Activated T-helper 9 cell treated with anti-CD3 and anti-CD28 coated beads, Interleukin-2, amount 50 U/mL, for 16 hours (primary cell): ENCODE data around the gene MRPS27.
A peak's percentile ranks its signal among the peaks of the same experiment; 100 is the strongest.

Source experiments
- DNase-seq: peaks from one replicate; pipeline ENCODE4 v3.0.0-alpha.2; 2020; ENCODE audit warnings: low read depth

The MRPS27 gene

DNA sequence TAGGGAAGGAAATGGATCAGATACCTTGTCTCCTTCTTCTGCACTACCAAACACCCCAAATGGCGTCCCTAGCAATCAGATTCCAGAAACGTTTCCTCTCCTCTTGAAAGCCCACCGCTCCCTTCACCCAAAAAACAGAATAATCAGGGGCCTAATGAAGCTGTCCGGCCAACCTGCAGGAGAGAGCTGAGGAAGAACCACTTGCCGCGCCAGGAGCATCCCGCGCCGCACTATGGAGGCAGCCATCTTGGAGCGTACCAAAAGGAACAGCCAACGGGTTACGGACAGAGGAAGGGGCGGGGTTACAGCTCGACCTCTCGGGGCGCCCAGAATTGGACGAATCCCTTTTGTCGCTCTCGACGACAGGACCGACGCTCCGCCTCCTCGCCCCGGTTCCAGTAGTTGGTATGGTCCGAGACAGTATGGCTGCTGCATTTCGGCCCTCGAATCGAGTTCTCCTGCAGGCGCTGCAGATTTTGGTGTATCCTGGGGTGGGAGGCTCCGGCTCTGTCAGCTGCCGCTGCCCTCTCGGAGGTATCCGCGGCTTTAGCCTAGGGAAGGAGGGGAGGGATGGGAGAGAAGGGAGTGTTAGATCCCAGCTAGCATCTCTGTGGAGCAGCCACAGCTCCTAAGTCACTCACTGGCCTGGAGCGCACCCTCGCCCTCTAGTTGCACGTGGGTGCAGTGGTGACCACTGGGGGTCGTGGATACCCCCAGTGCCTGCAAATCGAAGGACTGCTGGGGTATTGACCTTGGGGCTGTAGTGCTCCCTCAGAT, at the start of gene MRPS27, which contains the start of gene PTCD2:
Gene MRPS27, minus strand, starts transcription at position 265 of the 777 bp plus-strand sequence. Its CDS starts 19 bp downstream, at position 246.
Gene PTCD2, plus strand, starts transcription at position 398 of the 777 bp plus-strand sequence. Its CDS starts 10 bp downstream, at position 408.
- peak; percentile 90 for DNase-seq

DNA sequence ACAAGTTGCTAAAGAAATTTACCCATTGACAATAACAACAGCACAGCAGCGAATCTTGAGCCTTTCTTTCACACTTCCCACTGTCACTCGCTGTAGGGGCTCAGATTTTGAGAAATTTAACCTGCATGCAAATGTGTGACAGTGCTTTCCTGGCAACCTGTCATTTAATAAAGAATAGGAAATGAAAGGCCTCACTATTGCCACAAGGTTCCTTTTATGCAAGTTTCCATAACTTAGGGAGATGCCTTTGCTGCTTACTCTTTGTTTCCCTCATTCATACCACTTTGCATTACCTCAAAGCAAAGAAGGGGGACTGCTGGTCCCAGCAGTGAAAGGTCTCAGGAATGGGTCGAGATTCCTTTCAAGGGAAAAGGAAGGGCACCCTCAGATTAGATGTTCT, 49.7 kb upstream of the MRPS27 start:
- no peak for DNase-seq

DNA sequence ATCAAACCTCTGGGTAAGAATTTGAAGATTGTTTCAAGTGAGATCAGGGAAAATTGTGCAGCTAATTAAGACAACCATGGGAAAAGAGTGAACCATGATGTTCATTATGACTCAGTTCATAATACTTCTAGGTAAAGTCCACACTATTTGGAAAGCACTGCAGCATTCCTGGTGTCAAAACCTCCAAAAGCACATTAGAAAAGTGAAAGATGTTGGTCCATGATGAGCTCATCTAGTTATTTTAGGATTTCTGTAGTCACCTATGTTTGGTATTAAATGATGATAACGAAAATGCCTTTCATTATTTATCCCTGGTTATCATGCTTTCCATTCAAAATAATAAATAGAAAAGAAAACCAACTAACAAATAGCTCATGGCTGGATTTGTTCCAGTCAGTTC, 49.3 kb upstream of the MRPS27 start:
- no peak for DNase-seq

DNA sequence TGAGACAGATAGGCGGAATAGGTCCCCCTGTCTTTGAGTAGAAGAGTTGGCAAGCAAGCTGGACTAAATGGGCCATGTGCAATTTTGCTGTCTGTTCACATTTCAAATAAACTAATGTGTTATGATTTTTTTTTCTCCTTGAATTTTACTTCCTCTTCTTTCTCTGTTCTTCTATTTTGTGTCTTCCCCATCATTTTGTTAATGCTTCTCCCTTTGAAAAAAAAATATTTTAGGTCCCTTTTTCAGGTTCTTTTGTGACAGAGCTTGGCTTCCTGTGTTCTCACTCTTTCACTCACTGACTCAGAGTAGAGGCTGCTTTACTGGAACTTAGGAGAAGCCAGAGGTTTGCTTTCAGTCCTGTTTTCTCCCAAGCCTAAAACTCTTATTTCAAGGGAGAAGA, 48.2 kb upstream of the MRPS27 start:
- DNase-seq, result no peak

DNA sequence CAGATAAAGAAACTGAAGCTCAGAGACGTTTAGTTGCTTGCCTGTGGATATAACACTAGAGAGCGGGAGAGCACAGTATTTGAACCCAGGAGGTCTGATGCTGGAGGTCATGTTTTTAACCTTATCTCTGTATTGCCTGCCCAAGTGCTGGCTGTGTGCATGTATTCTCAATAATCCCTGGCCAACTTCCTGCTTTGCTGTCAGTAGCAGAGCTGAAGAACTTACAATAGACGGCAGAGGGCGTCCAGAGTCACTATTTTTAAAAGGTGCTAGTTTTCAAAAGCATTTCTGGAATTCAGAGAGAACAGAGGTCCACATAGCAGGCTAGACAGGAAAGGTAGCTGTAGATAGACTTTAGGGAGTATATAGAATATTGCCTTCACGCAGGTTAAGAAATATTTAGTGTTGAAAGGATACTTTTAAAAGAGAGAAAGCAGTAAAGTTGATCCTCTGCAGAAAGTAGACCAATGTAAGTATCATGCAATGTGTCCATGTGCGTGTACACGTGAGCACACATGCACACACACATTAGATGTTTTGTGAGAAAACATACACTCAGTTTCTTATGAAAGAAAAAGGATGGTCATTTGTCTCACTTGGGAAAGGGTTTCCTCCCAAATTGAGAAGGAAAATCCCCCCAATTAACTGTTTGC, 46.4 kb upstream of the MRPS27 start:
- no peak for DNase-seq

DNA sequence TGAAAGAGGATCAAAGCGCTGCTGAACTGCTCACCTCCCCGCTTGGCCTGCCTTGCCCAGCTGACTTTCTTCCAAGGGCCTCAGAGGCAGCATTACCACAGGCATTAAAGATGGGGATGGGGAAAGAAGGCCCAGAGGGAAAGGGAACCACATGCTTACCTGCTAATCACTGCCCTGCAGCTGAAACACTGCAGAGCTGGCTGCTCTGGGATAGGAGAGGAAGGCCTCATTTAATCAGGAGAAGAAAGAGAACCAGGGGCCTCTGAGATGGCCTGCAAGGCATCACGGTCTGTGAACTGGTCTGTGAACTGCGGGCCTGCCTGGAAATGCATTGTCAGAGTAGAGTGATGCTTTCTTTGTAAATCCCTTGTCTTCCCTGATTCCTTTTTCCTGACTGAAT, 44.9 kb upstream of the MRPS27 start:
- no peak for DNase-seq

DNA sequence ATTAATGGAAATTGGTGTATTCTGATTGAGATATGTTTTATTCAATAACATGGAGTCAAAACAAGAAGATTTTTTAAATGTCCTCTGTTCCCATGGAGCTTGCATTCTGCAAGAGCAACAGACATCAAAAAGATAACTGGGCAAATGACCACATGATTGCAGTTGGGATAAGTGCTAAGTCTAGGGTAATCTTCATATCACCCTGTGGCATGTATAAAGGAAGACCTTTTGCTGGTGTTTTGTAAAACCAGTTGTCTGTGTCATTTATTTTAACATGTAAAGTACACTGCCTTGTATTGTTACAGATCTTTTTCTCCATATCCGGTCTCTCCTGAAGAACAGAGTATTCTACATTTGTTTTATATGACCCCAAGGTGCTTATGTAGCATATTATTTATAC, 44.1 kb upstream of the MRPS27 start:
- no peak for DNase-seq

DNA sequence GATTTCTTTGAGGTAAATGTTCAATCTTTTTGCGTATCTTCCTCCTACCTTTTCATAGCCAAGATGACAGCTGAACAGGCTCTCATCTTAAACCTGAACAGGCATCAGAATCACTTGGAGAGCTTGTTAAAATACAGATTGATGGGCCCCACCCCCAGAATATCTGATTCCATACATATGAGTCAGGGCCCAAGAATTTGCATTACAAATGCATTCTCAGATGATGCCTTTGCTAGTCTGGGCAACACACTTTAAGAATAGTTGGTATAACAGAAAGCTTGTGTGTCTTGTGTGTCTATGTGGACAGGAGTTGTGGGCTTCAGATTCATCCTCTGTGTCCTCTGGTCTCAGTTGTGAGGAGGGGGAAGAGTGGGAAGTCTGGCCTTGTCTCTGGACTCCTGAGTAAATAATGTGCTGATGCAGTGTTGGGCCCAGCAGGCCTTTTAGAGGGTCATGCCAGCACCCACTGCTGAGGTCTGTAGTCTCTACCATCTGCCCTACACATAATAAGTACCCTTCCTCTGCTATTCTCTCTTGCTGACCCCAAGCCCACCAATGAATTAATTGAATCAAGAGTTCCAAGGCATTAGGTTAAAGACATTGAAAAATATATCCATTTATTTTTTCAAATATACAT, 43.2 kb upstream of the MRPS27 start:
- DNase-seq, result no peak

DNA sequence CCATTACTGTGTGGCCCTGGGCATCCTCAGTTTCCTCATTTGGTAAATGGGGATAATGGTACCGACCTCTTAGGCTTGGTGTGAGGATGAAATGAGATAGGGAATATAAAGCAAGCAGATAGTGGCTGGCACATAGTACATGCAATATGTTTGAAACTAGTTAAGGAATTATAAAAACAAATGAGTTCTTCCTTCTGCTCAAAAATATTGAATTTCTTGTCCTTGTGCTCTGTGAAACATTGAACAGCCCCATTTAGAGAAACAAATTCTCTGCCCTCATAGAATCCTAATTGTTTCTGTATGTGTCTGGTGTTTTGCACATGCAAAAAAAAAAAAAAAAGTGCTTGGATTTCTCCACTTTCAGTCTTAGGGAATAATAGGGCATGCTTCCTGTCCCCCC, 39.8 kb upstream of the MRPS27 start:
- no peak for DNase-seq

DNA sequence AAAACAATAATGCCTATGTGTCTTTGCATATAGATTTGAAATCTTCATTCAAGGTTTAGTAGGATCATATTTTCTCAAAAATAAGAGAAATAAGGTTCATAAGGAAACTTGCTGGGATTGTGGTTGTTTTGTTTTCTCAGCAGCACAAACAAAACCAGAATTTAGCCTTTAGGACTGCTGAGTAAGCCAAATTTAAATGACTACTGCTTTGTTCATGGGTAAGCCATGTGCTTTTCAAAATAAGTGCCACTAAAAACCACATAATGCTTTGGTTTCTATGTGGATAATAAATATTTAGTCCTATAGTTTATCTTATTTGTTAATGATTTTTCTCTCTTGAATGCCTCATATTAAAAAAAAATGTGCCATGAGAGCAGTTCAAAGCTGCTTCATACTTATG, 38.9 kb upstream of the MRPS27 start:
- no peak for DNase-seq

DNA sequence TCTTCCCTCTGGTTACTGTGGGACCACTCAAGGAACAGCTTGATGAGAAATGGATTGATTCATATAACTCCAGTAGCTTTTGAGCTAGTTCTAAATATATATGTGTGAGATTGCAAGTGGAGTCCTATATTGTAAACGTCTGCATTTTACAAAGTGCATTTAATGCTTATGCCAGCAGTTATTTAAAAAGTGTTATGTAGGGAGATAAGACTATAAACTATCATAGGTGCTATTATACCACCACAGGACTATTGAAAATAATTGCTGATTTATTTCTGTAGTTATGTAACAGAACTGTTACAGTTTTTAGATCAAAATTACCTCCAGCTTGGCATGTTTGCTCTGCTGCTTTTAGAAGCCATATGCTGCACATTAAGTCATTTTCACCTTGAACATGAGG, 36.3 kb upstream of the MRPS27 start:
- DNase-seq, result no peak

DNA sequence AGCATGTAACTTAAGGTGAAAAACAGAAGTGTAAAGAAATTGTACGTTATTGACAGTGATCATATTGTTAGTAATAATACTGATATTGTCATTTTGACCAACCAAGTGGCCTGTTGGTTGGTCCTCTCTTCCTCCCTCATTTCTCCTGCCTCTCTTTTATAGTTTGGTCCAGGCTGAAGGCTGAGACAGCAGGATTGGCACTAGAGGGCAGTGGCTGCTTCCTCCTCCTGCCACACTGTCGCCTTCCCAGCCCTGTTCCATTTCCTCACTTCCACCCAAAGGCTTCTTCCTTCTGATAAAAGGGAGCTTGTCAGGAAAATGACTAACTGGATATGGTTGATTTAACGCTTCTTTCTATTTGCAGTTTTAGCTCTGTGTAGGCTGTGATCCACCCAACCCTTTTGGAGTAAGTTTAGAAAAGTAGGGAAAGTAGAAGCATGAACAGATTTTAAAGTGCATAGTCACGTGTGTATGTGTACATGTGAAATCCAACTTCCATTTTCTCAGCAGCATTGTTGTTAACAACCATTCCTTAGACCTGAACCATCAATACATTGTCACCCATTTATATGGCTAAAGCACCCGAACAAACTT, 35.8 kb upstream of the MRPS27 start:
- no peak for DNase-seq

DNA sequence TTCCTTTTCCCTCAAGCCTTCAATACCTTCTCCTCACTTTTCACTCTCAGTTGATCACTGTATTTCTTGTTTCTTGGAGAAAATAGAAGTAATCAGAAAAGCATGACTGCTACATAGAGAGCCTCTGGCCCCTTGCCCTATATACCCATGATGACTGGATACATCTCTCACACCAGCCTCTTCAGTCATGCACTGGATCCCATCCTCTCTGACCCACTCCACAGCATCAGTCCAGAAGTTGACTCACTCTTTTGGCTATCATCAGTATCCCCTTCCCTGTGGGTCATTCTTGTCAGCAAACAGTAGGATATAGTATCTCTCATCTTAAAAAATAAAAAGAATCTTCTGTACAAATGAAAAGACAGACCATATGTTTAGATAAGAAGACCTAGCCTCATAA, 33.0 kb upstream of the MRPS27 start:
- DNase-seq, result no peak

DNA sequence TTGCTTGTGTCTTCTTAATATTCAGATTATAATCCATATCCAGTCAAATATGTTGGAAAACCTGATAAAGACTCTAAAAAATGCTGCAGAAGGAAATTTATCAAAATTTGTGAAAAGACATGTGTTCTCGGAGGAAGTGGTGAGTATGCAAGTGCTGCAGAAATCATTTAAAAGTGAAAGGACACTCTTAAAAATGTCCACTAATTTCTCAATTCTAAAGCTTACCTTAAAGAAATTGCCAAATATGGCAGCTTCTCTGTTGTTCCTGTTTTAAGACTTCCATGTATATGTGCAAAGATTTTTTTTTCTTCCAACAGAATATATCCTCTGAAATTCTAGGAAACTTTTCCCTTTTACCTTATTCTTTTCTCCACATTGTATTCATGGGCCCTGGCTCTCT, 32.6 kb upstream of the MRPS27 start:
- DNase-seq, result no peak

DNA sequence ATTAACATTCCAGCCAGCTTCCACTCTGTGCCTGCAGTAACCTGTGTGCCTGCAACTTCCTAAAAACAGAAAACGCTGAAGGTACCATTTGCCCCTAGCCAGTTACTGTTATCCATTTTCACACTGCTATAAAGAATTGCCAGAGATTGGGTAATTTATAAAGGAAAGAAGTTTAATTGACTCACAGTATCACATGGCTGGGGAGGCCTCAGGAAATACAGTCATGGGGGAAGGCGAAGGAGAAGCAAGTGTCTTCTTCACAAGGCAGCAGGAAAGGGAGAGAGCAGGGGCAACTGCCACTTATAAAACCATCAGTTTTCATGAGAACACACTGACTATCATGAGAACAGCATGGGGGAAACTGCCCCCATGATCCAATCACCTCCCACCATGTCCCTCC, 31.3 kb upstream of the MRPS27 start:
- DNase-seq, result no peak

DNA sequence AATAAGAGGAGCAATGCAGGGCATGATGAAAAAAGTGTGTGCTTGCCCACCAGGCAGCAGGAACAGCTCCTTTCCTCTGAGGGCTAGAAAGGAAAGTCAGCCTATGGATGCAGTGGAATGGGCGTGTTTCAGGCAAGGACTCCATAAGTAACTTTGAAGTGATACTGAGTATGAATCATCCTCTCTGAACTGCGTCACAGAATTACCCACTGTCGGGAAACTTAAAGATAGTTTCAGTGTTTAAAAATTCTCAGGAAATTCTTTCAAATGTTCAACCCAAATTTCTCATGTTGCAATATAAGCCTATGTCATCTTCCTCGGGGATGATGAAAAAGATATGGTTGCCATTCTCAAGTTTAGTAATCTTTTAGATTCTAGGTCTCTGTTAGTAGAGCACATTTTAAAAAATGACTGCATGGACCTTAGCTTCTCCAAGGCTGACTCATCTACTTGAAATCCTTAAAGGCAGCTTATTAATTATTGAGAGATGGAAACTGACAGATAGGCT, 27.8 kb upstream of the MRPS27 start:
- no peak for DNase-seq

DNA sequence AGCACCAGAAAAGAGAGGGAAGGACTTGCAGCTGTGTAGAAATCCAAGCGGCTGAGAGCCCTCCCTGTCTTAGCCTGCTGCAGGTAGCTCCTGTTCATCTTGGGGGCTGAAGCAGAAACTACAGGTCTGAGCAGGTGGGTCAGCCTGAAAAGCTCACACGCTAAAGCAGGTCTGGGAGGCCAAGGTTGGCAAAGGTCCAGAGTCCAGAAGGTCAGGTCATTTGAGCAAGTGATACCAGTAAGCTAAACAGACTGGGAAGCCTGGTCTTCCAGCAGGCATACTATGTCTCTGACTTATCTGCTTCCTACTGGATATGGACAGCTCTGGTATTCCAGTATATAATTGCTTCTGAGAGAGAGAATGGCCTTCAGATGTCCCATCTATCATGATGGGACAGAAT, 26.4 kb upstream of the MRPS27 start:
- DNase-seq, result no peak

DNA sequence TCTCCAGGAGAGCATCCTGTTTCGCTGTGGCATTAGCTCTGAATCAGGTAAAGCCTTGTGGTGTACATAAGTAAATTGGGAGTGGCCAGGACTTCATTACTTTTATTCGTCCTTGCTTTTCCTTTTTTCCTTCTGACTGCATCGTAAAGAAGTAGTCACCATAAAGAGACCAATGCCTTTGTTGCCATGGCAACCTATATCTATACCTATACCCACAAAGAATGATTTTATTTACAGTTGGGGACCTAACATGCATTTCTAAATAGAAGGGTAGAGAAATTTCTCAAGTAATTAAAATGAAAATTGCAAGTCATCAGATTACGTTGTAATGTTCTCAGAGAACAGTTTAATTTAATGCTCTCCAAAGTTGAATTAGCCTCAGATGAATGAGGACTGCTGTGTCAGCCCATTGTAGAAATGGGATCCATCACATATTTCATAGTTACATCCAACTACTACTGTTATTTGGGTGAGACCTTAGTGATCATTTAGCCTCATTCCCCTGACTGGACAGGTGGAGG, 18.7 kb upstream of the MRPS27 start:
- DNase-seq, result no peak

DNA sequence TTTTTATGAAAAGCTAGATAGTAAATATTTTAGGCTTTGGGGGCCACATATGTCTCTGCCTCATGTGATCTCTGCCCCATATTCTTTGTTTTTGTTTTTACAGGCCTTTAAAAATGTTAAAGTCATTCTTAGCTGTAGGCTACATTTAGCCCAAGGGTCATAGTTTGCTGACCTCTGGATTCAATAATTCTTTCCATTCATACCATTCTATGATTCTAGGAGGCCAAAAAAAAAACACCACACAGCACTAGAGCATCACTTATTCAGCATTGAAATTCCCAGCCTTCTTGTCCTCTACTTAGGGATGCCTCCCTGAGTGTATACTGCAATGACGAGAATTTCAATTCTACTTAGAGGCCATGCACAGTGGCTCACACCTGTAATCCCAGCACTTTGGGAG, 17.1 kb upstream of the MRPS27 start:
- DNase-seq, result no peak

DNA sequence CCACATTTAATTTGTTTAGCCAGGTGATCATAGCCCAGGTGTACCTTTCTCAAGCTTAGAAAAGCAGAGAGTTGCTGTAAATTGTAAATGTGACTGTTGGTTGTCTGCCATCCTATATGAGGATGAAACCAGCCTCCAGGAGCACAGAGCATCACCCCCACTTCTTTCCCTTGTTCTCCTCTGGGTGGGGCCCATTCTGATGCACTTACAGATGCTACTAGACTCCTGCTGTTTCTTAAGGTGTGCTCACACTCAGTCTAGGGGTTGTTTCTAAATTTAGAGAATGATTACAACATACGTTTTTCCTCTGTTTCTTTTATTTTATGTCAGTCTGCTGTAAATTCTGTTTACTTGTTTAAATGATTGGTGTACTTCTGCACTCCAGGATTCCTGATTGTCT, 10.7 kb upstream of the MRPS27 start:
- no peak for DNase-seq

DNA sequence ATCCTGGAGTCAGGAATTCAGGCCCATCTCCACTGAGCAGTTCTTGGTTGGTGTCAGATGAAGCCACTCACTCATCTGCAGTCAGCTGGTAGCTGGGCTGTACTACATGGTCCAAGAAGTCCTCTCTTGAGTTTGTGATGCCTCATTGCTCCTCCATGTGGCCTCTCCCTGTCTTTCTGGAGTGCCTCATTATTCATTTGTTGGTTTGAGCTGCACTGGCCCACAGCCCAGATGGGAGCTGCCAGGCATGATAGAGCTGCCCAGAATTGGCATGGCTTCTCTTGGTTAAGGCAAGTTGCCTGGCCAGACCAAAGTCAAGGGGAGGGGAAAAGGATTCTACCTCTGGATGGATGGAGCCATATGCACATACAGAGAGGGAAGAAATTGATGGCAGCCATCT, 8.1 kb upstream of the MRPS27 start:
- no peak for DNase-seq

DNA sequence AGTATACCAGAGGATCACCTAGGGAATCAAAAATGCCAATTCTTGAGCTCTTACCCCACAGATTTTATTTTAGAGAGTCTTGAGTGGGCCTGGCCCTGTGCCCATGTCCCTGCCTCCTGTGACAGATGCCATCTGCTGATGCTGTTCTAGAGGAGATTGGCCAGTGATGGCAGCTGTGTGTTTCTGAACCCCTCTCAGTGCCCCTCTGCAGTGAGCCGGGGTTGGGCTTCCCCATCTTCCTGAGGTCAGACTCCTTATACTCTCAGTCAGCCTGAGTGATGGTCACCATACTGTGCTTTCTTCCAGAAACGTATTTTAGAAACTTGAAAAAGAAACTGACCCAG, 6.2 kb upstream of the MRPS27 start:
- no peak for DNase-seq
